HEK293 (cell line): ENCODE results near the gene STK11.

ENCODE experiments used
- GLI2 ChIP-seq: fragments of 450-650 bp; formaldehyde crosslinking; IDR thresholded peaks from 2 replicates; pipeline ENCODE4; 2017; ENCODE audit warnings: missing biosample characterization, missing genetic modification characterization, low read depth, borderline replicate concordance
- HIC1 ChIP-seq: fragments of 450-650 bp; formaldehyde crosslinking; IDR thresholded peaks from 2 replicates; pipeline ENCODE4 v1.5.1; 2016; ENCODE audit warnings: missing biosample characterization, missing genetic modification characterization
- HOXA7 ChIP-seq: sonication (generic); formaldehyde crosslinking; IDR thresholded peaks from 2 replicates; pipeline ENCODE4 v1.8.1; 2022; ENCODE audit warnings: missing genetic modification reagents, borderline replicate concordance
- HOXC10 ChIP-seq: sonication (generic); formaldehyde crosslinking; IDR thresholded peaks from 2 replicates; pipeline ENCODE4 v1.8.1; 2023; ENCODE audit warnings: mild to moderate bottlenecking, missing genetic modification reagents
- KLF10 ChIP-seq: fragments of 450-650 bp; IDR thresholded peaks from 2 replicates; pipeline ENCODE4 v1.5.1; 2018; ENCODE audit warnings: missing biosample characterization, mild to moderate bottlenecking, missing genetic modification characterization
- KLF7 ChIP-seq: fragments of 450-650 bp; formaldehyde crosslinking; IDR thresholded peaks from 2 replicates; pipeline ENCODE4 v1.5.1; 2016; ENCODE audit warnings: missing biosample characterization, missing genetic modification characterization, borderline replicate concordance
- PBX3 ChIP-seq: sonication (generic); formaldehyde crosslinking; IDR thresholded peaks from 2 replicates; pipeline ENCODE4 v1.8.1; 2022; ENCODE audit warnings: mild to moderate bottlenecking, moderate library complexity, missing genetic modification reagents
- PRDM4 ChIP-seq: fragments of 450-650 bp; formaldehyde crosslinking; IDR thresholded peaks from 2 replicates; pipeline ENCODE4 v1.5.1; 2017; ENCODE audit warnings: missing biosample characterization, missing genetic modification characterization
- SALL2 ChIP-seq: fragments of 450-650 bp; formaldehyde crosslinking; IDR thresholded peaks from 2 replicates; pipeline ENCODE4 v1.5.0; 2017; ENCODE audit warnings: missing biosample characterization, mild to moderate bottlenecking, missing genetic modification characterization, borderline replicate concordance
- SCRT2 ChIP-seq: fragments of 450-650 bp; formaldehyde crosslinking; IDR thresholded peaks from 2 replicates; pipeline ENCODE4 v1.5.1; 2016; ENCODE audit warnings: missing biosample characterization, missing genetic modification characterization
- SETDB1 ChIP-seq: IDR thresholded peaks from one replicate; pipeline ENCODE4 v1.6.1; 2017; ENCODE audit warnings: mild to moderate bottlenecking, low read length, moderate library complexity, mixed read lengths; ENCODE audit not compliant: insufficient read length
- YY1 ChIP-seq: fragments of 450-650 bp; formaldehyde crosslinking; IDR thresholded peaks from 2 replicates; pipeline ENCODE4 v1.5.1; 2018; ENCODE audit warnings: missing biosample characterization, missing genetic modification characterization
- ZBTB1 ChIP-seq: fragments of 450-650 bp; formaldehyde crosslinking; IDR thresholded peaks from 2 replicates; pipeline ENCODE4 v1.5.1; 2016; ENCODE audit warnings: missing biosample characterization, missing genetic modification characterization
- ZBTB10 ChIP-seq: fragments of 450-650 bp; formaldehyde crosslinking; IDR thresholded peaks from 2 replicates; pipeline ENCODE4 v1.5.1; 2016; ENCODE audit warnings: missing biosample characterization, missing genetic modification characterization
- ZBTB8A ChIP-seq: fragments of 450-650 bp; formaldehyde crosslinking; IDR thresholded peaks from 2 replicates; pipeline ENCODE4 v1.5.1; 2016; ENCODE audit warnings: missing biosample characterization, missing genetic modification characterization
- ZNF114 ChIP-seq: fragments of 450-650 bp; formaldehyde crosslinking; IDR thresholded peaks from 2 replicates; pipeline ENCODE4 v1.5.0; 2017; ENCODE audit warnings: missing biosample characterization, missing genetic modification characterization
- ZNF133 ChIP-seq: fragments of 450-650 bp; formaldehyde crosslinking; IDR thresholded peaks from 2 replicates; pipeline ENCODE4 v1.5.1; 2016; ENCODE audit warnings: missing biosample characterization, missing genetic modification characterization
- ZNF157 ChIP-seq: fragments of 450-650 bp; formaldehyde crosslinking; IDR thresholded peaks from 2 replicates; pipeline ENCODE4 v1.5.1; 2016; ENCODE audit warnings: missing biosample characterization, missing genetic modification characterization
- ZNF19 ChIP-seq: fragments of 450-650 bp; formaldehyde crosslinking; IDR thresholded peaks from 2 replicates; pipeline ENCODE4; 2016; ENCODE audit warnings: missing biosample characterization, missing genetic modification characterization, low read depth
- ZNF2 ChIP-seq: fragments of 450-650 bp; formaldehyde crosslinking; IDR thresholded peaks from 2 replicates; pipeline ENCODE4 v1.5.1; 2016; ENCODE audit warnings: missing biosample characterization, missing genetic modification characterization
- ZNF23 ChIP-seq: fragments of 450-650 bp; formaldehyde crosslinking; IDR thresholded peaks from 2 replicates; pipeline ENCODE4 v1.5.1; 2016; ENCODE audit warnings: missing biosample characterization, missing genetic modification characterization, borderline replicate concordance
- ZNF24 ChIP-seq: fragments of 450-650 bp; formaldehyde crosslinking; IDR thresholded peaks from 2 replicates; pipeline ENCODE4 v1.5.1; 2016; ENCODE audit warnings: missing biosample characterization, missing genetic modification characterization
- ZNF366 ChIP-seq: fragments of 450-650 bp; formaldehyde crosslinking; conservative IDR thresholded peaks from 2 replicates; pipeline ENCODE4 v1.5.1; 2016; ENCODE audit warnings: missing biosample characterization, missing genetic modification characterization
- ZNF37A ChIP-seq: fragments of 450-650 bp; IDR thresholded peaks from 2 replicates; pipeline ENCODE4 v1.5.1; 2018; ENCODE audit warnings: missing biosample characterization, missing genetic modification characterization
- ZNF391 ChIP-seq: fragments of 450-650 bp; formaldehyde crosslinking; IDR thresholded peaks from 2 replicates; pipeline ENCODE4 v1.5.1; 2016; ENCODE audit warnings: low read depth, missing biosample characterization, missing genetic modification characterization, borderline replicate concordance
- ZNF423 ChIP-seq: fragments of 450-650 bp; formaldehyde crosslinking; IDR thresholded peaks from 2 replicates; pipeline ENCODE4 v1.5.1; 2016; ENCODE audit warnings: missing biosample characterization, missing genetic modification characterization
- ZNF560 ChIP-seq: fragments of 450-650 bp; formaldehyde crosslinking; IDR thresholded peaks from 2 replicates; pipeline ENCODE4 v1.5.1; 2017; ENCODE audit warnings: missing biosample characterization, missing genetic modification characterization, borderline replicate concordance
- ZNF600 ChIP-seq: fragments of 450-650 bp; formaldehyde crosslinking; IDR thresholded peaks from 2 replicates; pipeline ENCODE4 v1.5.1; 2016; ENCODE audit warnings: missing biosample characterization, missing genetic modification characterization
- ZNF629 ChIP-seq: fragments of 450-650 bp; formaldehyde crosslinking; IDR thresholded peaks from 2 replicates; pipeline ENCODE4 v1.5.1; 2017; ENCODE audit warnings: missing biosample characterization, missing genetic modification characterization
- ZNF677 ChIP-seq: fragments of 450-650 bp; IDR thresholded peaks from 2 replicates; pipeline ENCODE4 v1.5.0; 2018; ENCODE audit warnings: missing biosample characterization, mild to moderate bottlenecking, missing genetic modification characterization, moderate library complexity
- ZSCAN5A ChIP-seq: fragments of 450-650 bp; formaldehyde crosslinking; IDR thresholded peaks from 2 replicates; pipeline ENCODE4 v1.5.1; 2016; ENCODE audit warnings: missing biosample characterization, missing genetic modification characterization

STK11 gene

GRCh38 chr19:1275260-1275975 is 69.8 kb downstream of the STK11 start, which contains the start of gene FAM174C (continued):
- TF ChIP-seq HIC1 (tag by site-specific recombination) = peak; percentile 94
- TF ChIP-seq ZNF114 = no peak
- peak; percentile 89 for TF ChIP-seq PBX3 (CRISPR knock-in tag)
- TF ChIP-seq ZBTB10 (tag by site-specific recombination) = 0 out of 2 replicates have a peak, but pooled peaks have one; percentile 13
- no peak for TF ChIP-seq HOXA7 (CRISPR knock-in tag)
- peak; percentile 62 for TF ChIP-seq ZNF629 (tag by site-specific recombination)
- TF ChIP-seq ZNF677 = peak; percentile 61; the same call in 1 of the 2 replicates
- no peak for TF ChIP-seq KLF7 (tag by site-specific recombination)
- 0 out of 2 replicates have a peak, but pooled peaks have one; percentile 21 for TF ChIP-seq ZBTB1 (tag by site-specific recombination)
- TF ChIP-seq ZSCAN5A = no peak; the same call in 1 of the 2 replicates
- TF ChIP-seq ZNF19 (tag by site-specific recombination) = no peak
- TF ChIP-seq ZNF391 = 0 out of 2 replicates have a peak, but pooled peaks have one; percentile 29
- no peak for TF ChIP-seq SALL2 (tag by site-specific recombination)
- no peak for TF ChIP-seq ZNF133 (tag by site-specific recombination)
- TF ChIP-seq PRDM4 (tag by site-specific recombination) = no peak
- no peak for TF ChIP-seq SETDB1
- peak; percentile 4; the same call in 1 of the 2 replicates for TF ChIP-seq ZNF600 (tag by site-specific recombination)
- TF ChIP-seq KLF10 (tag by site-specific recombination) = peak; percentile 17; the same call in 1 of the 2 replicates
- no peak; the same call in 1 of the 2 replicates for TF ChIP-seq YY1 (tag by site-specific recombination)
- peak; percentile 100 for TF ChIP-seq ZNF366
- TF ChIP-seq ZBTB8A (tag by site-specific recombination) = peak; percentile 98
- TF ChIP-seq ZNF24 (tag by site-specific recombination) = no peak
- TF ChIP-seq GLI2 = no peak
- TF ChIP-seq ZNF157 = no peak
- peak; percentile 67; the same call in 1 of the 2 replicates for TF ChIP-seq SCRT2
- TF ChIP-seq ZNF37A (tag by site-specific recombination) = no peak
- no peak for TF ChIP-seq HOXC10
- TF ChIP-seq ZNF2 = 0 out of 2 replicates have a peak, but pooled peaks have one; percentile 68
- no peak for TF ChIP-seq ZNF560 (tag by site-specific recombination)
- no peak for TF ChIP-seq ZNF423 (tag by site-specific recombination)
- TF ChIP-seq ZNF23 (tag by site-specific recombination) = no peak
